K562 (cell line): ENCODE results near the gene HRH1. TPM values are rescaled to one million over a fixed set of nuclear protein-coding genes. Genes with fewer than 3 reads are reported as not detected.

ENCODE experiments used
- ARID4B ChIP-seq: sonication (generic); formaldehyde crosslinking; IDR thresholded peaks from 2 replicates; pipeline ENCODE4 v1.8.0; 2022; ENCODE audit warnings: mild to moderate bottlenecking, missing genetic modification reagents
- ATF3 ChIP-seq, 2 experiments: fragments of 450-650 bp in 1 of 2; sonication (generic) in 1 of 2; formaldehyde crosslinking in 1 of 2; IDR thresholded peaks in 1 of 2; conservative IDR thresholded peaks in 1 of 2; 2 replicates each; pipeline versions ENCODE4 v1.6.1 to v1.8.1; 2016 to 2023; ENCODE audit warnings: mild to moderate bottlenecking in 2 of 2, moderate library complexity in 2 of 2, inconsistent platforms in 1 of 2, missing genetic modification reagents in 1 of 2
- FOSL1 ChIP-seq: fragments of 200-800 bp; sonication (Bioruptor generic); conservative IDR thresholded peaks from 2 replicates; pipeline ENCODE4 v1.6.1; 2016; ENCODE audit warnings: missing genetic modification characterization, missing compliant biosample characterization
- FOXJ2 ChIP-seq: fragments of 200-800 bp; sonication (Bioruptor generic); IDR thresholded peaks from 2 replicates; pipeline ENCODE4 v1.6.1; 2016; ENCODE audit warnings: missing genetic modification characterization, missing compliant biosample characterization
- FOXJ3 ChIP-seq: sonication (generic); formaldehyde crosslinking; IDR thresholded peaks from 2 replicates; pipeline ENCODE4 v1.4.0; 2020; ENCODE audit warnings: mild to moderate bottlenecking, missing genetic modification reagents
- HLTF ChIP-seq: fragments of 450-650 bp; IDR thresholded peaks from 2 replicates; pipeline ENCODE4 v1.6.1; 2016
- KLF16 ChIP-seq: IDR thresholded peaks from 2 replicates; pipeline ENCODE4 v1.6.1; 2016; ENCODE audit warnings: antibody characterized with exemption
- PKNOX1 ChIP-seq: fragments of 450-650 bp; IDR thresholded peaks from 2 replicates; pipeline ENCODE4 v1.6.1; 2016
- SPI1 ChIP-seq: IDR thresholded peaks from 2 replicates; pipeline ENCODE4 v1.6.1; 2011; ENCODE audit warnings: low read depth, low read length, control low read depth, borderline replicate concordance
- TAF15 ChIP-seq: fragments of 200-400 bp; formaldehyde crosslinking; IDR thresholded peaks from 2 replicates; pipeline ENCODE4 v1.6.1; 2017; ENCODE audit warnings: mild to moderate bottlenecking, low read depth, low read length, moderate library complexity
- WHSC1 ChIP-seq: IDR thresholded peaks from one replicate; pipeline ENCODE4 v1.6.1; 2012; ENCODE audit warnings: low read length, control low read depth, inconsistent platforms
- ZBTB9 ChIP-seq: fragments of 450-650 bp; formaldehyde crosslinking; IDR thresholded peaks from 2 replicates; pipeline ENCODE4 v1.4.0; 2020; ENCODE audit warnings: mild to moderate bottlenecking, moderate library complexity
- ZNF134 ChIP-seq: fragments of 250-450 bp; sonication (Bioruptor Pico); conservative IDR thresholded peaks from 2 replicates; pipeline ENCODE4 v1.4.0; 2020
- ZNF274 ChIP-seq: IDR thresholded peaks from 2 replicates; pipeline ENCODE4 v1.6.1; 2011; ENCODE audit warnings: low read depth, mild to moderate bottlenecking, low read length, moderate library complexity, borderline replicate concordance
- ZNF561 ChIP-seq: fragments of 450-650 bp; formaldehyde crosslinking; conservative IDR thresholded peaks from 2 replicates; pipeline ENCODE4 v1.4.0; 2020; ENCODE audit warnings: mild to moderate bottlenecking, moderate library complexity
- ZNF586 ChIP-seq: fragments of 450-650 bp; formaldehyde crosslinking; conservative IDR thresholded peaks from 2 replicates; pipeline ENCODE4 v1.4.0; 2020; ENCODE audit warnings: mild to moderate bottlenecking, moderate library complexity
- polyA plus RNA-seq, 8 experiments: library from polyadenylated mRNA; depleted of rRNA in 4 of 8; stranded (reverse) in 5 of 8; unstranded in 3 of 8; fragments of >200 nt; fragmentation: Nextera tagmentation in 2 of 8; fragmentation: Illumina TruSeq in 1 of 8; extraction: Ambion mirVana in 2 of 8; extraction: Trizol in 1 of 8; gene quantifications; 2 replicates each; pipeline versions ENCODE4 v1.2.1 to v1.2.3, GENCODE V29; 2011 to 2014; ENCODE audit warnings: inconsistent platforms in 1 of 8, missing spikeins in 1 of 8
- total RNA-seq, 7 experiments: library from RNA; depleted of rRNA in 6 of 7; stranded (reverse); fragments of >200 nt in 6 of 7; fragmentation: Illumina TruSeq in 2 of 7; extraction: Trizol in 2 of 7; gene quantifications; 2 replicates each; pipeline versions ENCODE4 v1.2.1 to v1.2.3, GENCODE V29; 2011 to 2021; ENCODE audit warnings: low replicate concordance in 1 of 7

Gene HRH1
- total and polyA plus RNA-seq, 9 of the 15 experiments (the other 6 are each of a cell fraction or from before 2014, with no cell fraction given) = 0.03 to 0.15 (median 0.06) TPM; not detected in 1

DNA sequence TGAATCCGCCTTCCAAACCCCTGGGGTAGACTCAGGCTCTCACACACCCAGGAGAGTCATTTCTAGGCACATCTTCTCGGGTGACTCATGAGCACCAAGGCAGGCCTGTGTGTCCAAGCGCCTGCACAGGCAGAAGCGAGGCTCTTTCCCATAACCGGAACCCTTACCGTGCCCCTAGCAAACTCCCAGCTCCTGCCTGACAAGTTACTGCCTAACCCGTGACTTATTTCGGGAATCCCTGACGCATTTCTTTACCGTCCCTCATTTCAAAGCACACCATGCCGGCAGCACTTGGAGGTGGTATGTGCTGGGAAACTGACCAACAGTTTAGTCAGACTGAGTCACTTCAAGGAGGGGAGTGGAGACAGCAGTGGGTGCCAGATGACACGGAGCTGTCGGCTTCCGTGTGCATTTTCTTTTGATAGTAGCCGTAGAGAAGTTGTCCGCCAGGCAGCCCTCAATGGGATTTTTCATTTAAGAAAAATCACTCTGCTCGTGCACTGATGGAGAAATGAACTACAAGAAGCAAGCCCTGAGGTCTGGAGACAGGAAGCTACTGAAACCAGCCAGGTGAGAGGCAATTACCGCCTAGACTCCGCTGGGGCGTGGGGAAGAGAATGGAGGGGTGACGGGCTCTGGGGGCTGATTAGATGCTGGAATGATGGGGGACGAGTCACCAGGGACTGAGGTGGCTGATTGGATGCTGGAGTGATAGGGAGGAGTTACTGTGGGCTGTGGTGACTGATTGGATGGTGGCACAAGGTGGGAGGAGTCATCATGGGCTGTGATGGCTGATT is 17.3 kb upstream of the HRH1 start (continued):
- no peak for TF ChIP-seq ZBTB9 (CRISPR knock-in tag)
- no peak for TF ChIP-seq WHSC1
- TF ChIP-seq PKNOX1 = peak; percentile 62; the same call in 1 of the 2 replicates
- no peak for TF ChIP-seq ZNF274
- TF ChIP-seq FOSL1 (tag) = peak; percentile 49; the same call in 1 of the 2 replicates
- TF ChIP-seq ZNF561 = no peak
- no peak for TF ChIP-seq ZNF134 (CRISPR knock-in tag)
- no peak for TF ChIP-seq SPI1
- TF ChIP-seq ATF3 (IDR thresholded peaks at IDR 0.05) = no peak
- no peak for TF ChIP-seq ATF3 (CRISPR knock-in tag; conservative IDR thresholded peaks at IDR 0.05)
- no peak for TF ChIP-seq TAF15
- TF ChIP-seq FOXJ3 (CRISPR knock-in tag) = no peak
- TF ChIP-seq ZNF586 (CRISPR knock-in tag) = no peak
- no peak for TF ChIP-seq KLF16
- TF ChIP-seq ARID4B (CRISPR knock-in tag) = no peak
- no peak for TF ChIP-seq HLTF
- no peak for TF ChIP-seq FOXJ2
